Activated T-cell treated with anti-CD3 and anti-CD28 coated beads, Interleukin-2, amount 50 U/mL, for 4 hours (primary cell): Measurements from ENCODE around the gene GPR87. TPM values are rescaled to one million over a fixed set of nuclear protein-coding genes. Genes with fewer than 3 reads are reported as not detected.
A peak's percentile ranks its signal among the peaks of the same experiment; 100 is the strongest.

Source experiments
- ATAC-seq, 2 donors: fragments of 200-7000 bp; cut with Tn5 transposase; one replicate each; pipeline ENCODE4 v1.10.0; 2021
- DNase-seq: peaks from one replicate; pipeline ENCODE4 v3.0.0-alpha.2; 2020
- H3K27me3 Mint-ChIP-seq: one replicate; pipeline ENCODE4 v1.8.0; 2021; ENCODE audit warnings: low read depth, mixed read lengths
- H3K36me3 Mint-ChIP-seq: one replicate; pipeline ENCODE4 v1.8.0; 2022; ENCODE audit warnings: mixed read lengths; ENCODE audit not compliant: insufficient read depth
- H3K4me1 Mint-ChIP-seq: one replicate; pipeline ENCODE4 v1.8.0; 2021; ENCODE audit warnings: low read depth, mixed read lengths
- H3K4me3 Mint-ChIP-seq: one replicate; pipeline ENCODE4 v1.8.0; 2021; ENCODE audit warnings: mild to moderate bottlenecking, moderate library complexity, mixed read lengths
- H3K9me3 Mint-ChIP-seq: one replicate; pipeline ENCODE4 v1.8.0; 2021; ENCODE audit warnings: mixed read lengths
- total RNA-seq, 3 donors: library from RNA; stranded (reverse); gene quantifications; one replicate each; pipeline ENCODE4 v1.2.1, GENCODE V29; 2021

The GPR87 gene
- total RNA-seq, 3 donors from 2014 or later, result 2.2 to 3.3 (median 2.7) TPM

GRCh38 chr3:151307583-151308488, 8.8 kb downstream of the GPR87 start:
- Mint-ChIP-seq H3K27me3 (peaks cover 8% of the 10 kb centered on the region), H3K4me1 (peaks cover 39% of the 10 kb centered on the region), H3K36me3 (no peaks in the 10 kb centered on the region), H3K9me3 (no peaks in the 10 kb centered on the region), H3K4me3 (no peak overlapping the region)
- peak; percentile 12 to 19 for ATAC-seq
- DNase-seq, result no peak

GRCh38 chr3:151307131-151307530, 9.5 kb downstream of the GPR87 start:
- H3K9me3 Mint-ChIP-seq, result no peaks in the 10 kb centered on the region
- H3K27me3 Mint-ChIP-seq, result peaks cover 12% of the 10 kb centered on the region
- peaks cover 39% of the 10 kb centered on the region for H3K4me1 Mint-ChIP-seq
- DNase-seq (no peak), ATAC-seq (no peak)
- H3K36me3 Mint-ChIP-seq, result no peaks in the 10 kb centered on the region
- H3K4me3 Mint-ChIP-seq, result no peak overlapping the region

GRCh38 chr3:151306168-151306810, 10.3 kb downstream of the GPR87 start:
- Mint-ChIP-seq H3K27me3 (peaks cover 12% of the 10 kb centered on the region), H3K9me3 (no peaks in the 10 kb centered on the region), H3K4me1 (peaks cover 42% of the 10 kb centered on the region), H3K4me3 (peak overlapping the region; percentile 2), H3K36me3 (no peaks in the 10 kb centered on the region)
- no peak for ATAC-seq
- DNase-seq, result no peak

- Mint-ChIP-seq H3K36me3 (no peaks in the 10 kb centered on the region), H3K27me3 (peaks cover 12% of the 10 kb centered on the region), H3K9me3 (no peaks in the 10 kb centered on the region), H3K4me1 (peaks cover 42% of the 10 kb centered on the region), H3K4me3 (peak overlapping the region; percentile 2)
- ATAC-seq (no peak), DNase-seq (no peak)
Measured at GRCh38 chr3:151305775-151306151, 10.9 kb downstream of the GPR87 start.

- Mint-ChIP-seq H3K27me3 (peaks cover 14% of the 10 kb centered on the region), H3K36me3 (no peaks in the 10 kb centered on the region), H3K4me3 (no peak overlapping the region), H3K9me3 (no peaks in the 10 kb centered on the region), H3K4me1 (peaks cover 42% of the 10 kb centered on the region)
- ATAC-seq (peak; percentile 78 to 81), DNase-seq (no peak)
Measured at GRCh38 chr3:151305060-151305774, 11.4 kb downstream of the GPR87 start.

- Mint-ChIP-seq H3K9me3 (no peaks in the 10 kb centered on the region), H3K27me3 (peaks cover 17% of the 10 kb centered on the region), H3K4me1 (peaks cover 42% of the 10 kb centered on the region), H3K36me3 (no peaks in the 10 kb centered on the region), H3K4me3 (no peak overlapping the region)
- DNase-seq (no peak), ATAC-seq (no peak)
Measured at GRCh38 chr3:151303751-151304150, 12.9 kb downstream of the GPR87 start.

GRCh38 chr3:151301787-151302186, 14.8 kb downstream of the GPR87 start:
- peak; percentile 42 to 50 for ATAC-seq
- Mint-ChIP-seq H3K36me3 (no peaks in the 10 kb centered on the region), H3K4me3 (no peak overlapping the region)

GRCh38 chr3:151300539-151300938, 16.1 kb downstream of the GPR87 start:
- ATAC-seq, result no peak
- Mint-ChIP-seq H3K36me3 (no peaks in the 10 kb centered on the region), H3K9me3 (no peaks in the 10 kb centered on the region), H3K4me1 (peaks cover 17% of the 10 kb centered on the region), H3K4me3 (no peak overlapping the region), H3K27me3 (peaks cover 20% of the 10 kb centered on the region)
- DNase-seq, result no peak

More at GRCh38 chr3:151301787-151302186, 14.8 kb downstream of the GPR87 start:
- Mint-ChIP-seq H3K9me3 (no peaks in the 10 kb centered on the region), H3K4me1 (peaks cover 28% of the 10 kb centered on the region), H3K27me3 (peaks cover 19% of the 10 kb centered on the region)
- no peak for DNase-seq

GRCh38 chr3:151299006-151299405, 17.6 kb downstream of the GPR87 start:
- no peak for DNase-seq
- Mint-ChIP-seq H3K4me3 (no peak overlapping the region), H3K4me1 (peaks cover 8% of the 10 kb centered on the region), H3K36me3 (no peaks in the 10 kb centered on the region), H3K9me3 (no peaks in the 10 kb centered on the region), H3K27me3 (peaks cover 22% of the 10 kb centered on the region)
- ATAC-seq, result no peak

- no peak overlapping the region for H3K4me3 Mint-ChIP-seq
- peaks cover 10% of the 10 kb centered on the region for H3K27me3 Mint-ChIP-seq
- ATAC-seq (no peak), DNase-seq (no peak)
- no peaks in the 10 kb centered on the region for H3K36me3 Mint-ChIP-seq
- peaks cover 3% of the 10 kb centered on the region for H3K4me1 Mint-ChIP-seq
- H3K9me3 Mint-ChIP-seq, result no peaks in the 10 kb centered on the region
Measured at GRCh38 chr3:151297429-151297828, 19.2 kb downstream of the GPR87 start.

GRCh38 chr3:151296226-151296625, 20.4 kb downstream of the GPR87 start:
- Mint-ChIP-seq H3K4me1 (no peaks in the 10 kb centered on the region), H3K9me3 (no peaks in the 10 kb centered on the region), H3K4me3 (no peak overlapping the region), H3K36me3 (no peaks in the 10 kb centered on the region), H3K27me3 (peaks cover 12% of the 10 kb centered on the region)
- DNase-seq (no peak), ATAC-seq (no peak)

- Mint-ChIP-seq H3K27me3 (peaks cover 7% of the 10 kb centered on the region), H3K4me1 (no peaks in the 10 kb centered on the region), H3K36me3 (no peaks in the 10 kb centered on the region), H3K9me3 (no peaks in the 10 kb centered on the region), H3K4me3 (no peak overlapping the region)
- ATAC-seq (peak in 1 of 2 donors; percentile 25), DNase-seq (no peak)
Measured at GRCh38 chr3:151293127-151293526, 23.5 kb downstream of the GPR87 start.

- DNase-seq, result no peak
- no peak for ATAC-seq
- Mint-ChIP-seq H3K27me3 (peaks cover 5% of the 10 kb centered on the region), H3K4me1 (no peaks in the 10 kb centered on the region), H3K36me3 (no peaks in the 10 kb centered on the region), H3K4me3 (no peak overlapping the region), H3K9me3 (no peaks in the 10 kb centered on the region)
Measured at GRCh38 chr3:151290673-151291072, 25.9 kb downstream of the GPR87 start.

GRCh38 chr3:151289445-151289844, 27.2 kb downstream of the GPR87 start:
- DNase-seq, result no peak

More at GRCh38 chr3:151289445-151289844, 27.2 kb downstream of the GPR87 start:
- Mint-ChIP-seq H3K9me3 (no peaks in the 10 kb centered on the region), H3K27me3 (peaks cover 2% of the 10 kb centered on the region), H3K4me3 (no peak overlapping the region), H3K4me1 (peaks cover under 1% of the 10 kb centered on the region), H3K36me3 (no peaks in the 10 kb centered on the region)
- ATAC-seq, result no peak
